K562 (cell line): ENCODE data around the gene ZNF277.

Source experiments
- BMI1 ChIP-seq: fragments of 150-350 bp; IDR thresholded peaks from 2 replicates; pipeline ENCODE4 v1.6.1; 2014; ENCODE audit warnings: low read length
- DMBX1 ChIP-seq: fragments of 250-450 bp; sonication (Bioruptor Pico); IDR thresholded peaks from 2 replicates; pipeline ENCODE4 v1.8.0; 2022; ENCODE audit warnings: inconsistent platforms, mild to moderate bottlenecking, moderate library complexity, borderline replicate concordance
- MTA3 ChIP-seq: fragments of 450-650 bp; formaldehyde crosslinking; IDR thresholded peaks from 2 replicates; pipeline ENCODE4 v1.6.1; 2017; ENCODE audit warnings: mild to moderate bottlenecking, borderline replicate concordance
- TFAM ChIP-seq: fragments of 250-450 bp; sonication (Bioruptor Pico); conservative IDR thresholded peaks from 2 replicates; pipeline ENCODE4 v1.5.0; 2021; ENCODE audit warnings: mild to moderate bottlenecking, moderate library complexity
- ZNF133 ChIP-seq: fragments of 250-450 bp; sonication (Bioruptor Pico); IDR thresholded peaks from 2 replicates; pipeline ENCODE4 v1.4.0; 2020; ENCODE audit warnings: mild to moderate bottlenecking

- no peak for TF ChIP-seq TFAM
- no peak for TF ChIP-seq ZNF133 (CRISPR knock-in tag)
- no peak for TF ChIP-seq DMBX1 (CRISPR knock-in tag)
- no peak for TF ChIP-seq BMI1
- no peak for TF ChIP-seq MTA3
Observed at GRCh38 chr7:112201411-112201810, 5.1 kb upstream of the ZNF277 start.
